Neural cell (in vitro differentiated cells): ENCODE data around the gene ELN. TPM values are rescaled to one million over a fixed set of nuclear protein-coding genes. Genes with fewer than 3 reads are reported as not detected.

Experiments
- H2AFZ ChIP-seq: fragments of 200-600, 300-800 bp; sonication (generic), shearing (Covaris generic); 2 replicates; pipeline ENCODE4 v1.6.0; 2014; ENCODE audit warnings: low read depth, mild to moderate bottlenecking, antibody characterized with exemption, low read length, moderate library complexity
- H3F3A ChIP-seq: fragments of 200-600 bp; shearing (Covaris generic); 2 replicates; pipeline ENCODE4 v1.6.1; 2016; ENCODE audit warnings: mild to moderate bottlenecking, moderate library complexity, mixed read lengths, antibody characterized with exemption, low read length; ENCODE audit not compliant: insufficient read depth, poor library complexity, severe bottlenecking
- H3K27ac ChIP-seq: fragments of 200-600, 300-800 bp; sonication (generic), shearing (Covaris generic); 2 replicates; pipeline ENCODE4 v1.5.1; 2014; ENCODE audit warnings: mild to moderate bottlenecking, low read length, moderate library complexity
- H3K27me3 ChIP-seq: fragments of 300-800, 200-600 bp; sonication (generic), shearing (Covaris generic); 2 replicates; pipeline ENCODE4 v1.6.0; 2014; ENCODE audit warnings: mild to moderate bottlenecking, low read depth, low read length, moderate library complexity; ENCODE audit not compliant: insufficient read depth
- H3K36me3 ChIP-seq: fragments of 300-800, 200-600 bp; sonication (generic), shearing (Covaris generic); 2 replicates; pipeline ENCODE4 v1.5.1; 2014; ENCODE audit warnings: mild to moderate bottlenecking, antibody characterized with exemption, low read length, moderate library complexity; ENCODE audit not compliant: insufficient read depth
- H3K4me2 ChIP-seq: fragments of 300-800, 200-600 bp; sonication (generic), shearing (Covaris generic); 2 replicates; pipeline ENCODE4 v1.6.0; 2014; ENCODE audit warnings: mild to moderate bottlenecking, low read length
- H3K4me3 ChIP-seq: fragments of 300-800, 200-600 bp; sonication (generic), shearing (Covaris generic); 2 replicates; pipeline ENCODE4 v1.5.1; 2014; ENCODE audit warnings: mild to moderate bottlenecking, low read length, moderate library complexity
- H3K79me2 ChIP-seq: fragments of 200-600 bp; shearing (Covaris generic); replicated peaks from 2 replicates; pipeline ENCODE4 v1.6.0; 2014; ENCODE audit warnings: mild to moderate bottlenecking, low read length, moderate library complexity; ENCODE audit not compliant: insufficient read depth
- H3K9ac ChIP-seq: fragments of 300-800, 200-600 bp; sonication (generic), shearing (Covaris generic); 2 replicates; pipeline ENCODE4 v1.6.1; 2016; ENCODE audit warnings: mild to moderate bottlenecking, low read length, mixed read lengths
- H3K9me2 ChIP-seq: fragments of 200-600 bp; shearing (Covaris generic); 2 replicates; pipeline ENCODE4 v1.6.1; 2016; ENCODE audit warnings: mild to moderate bottlenecking, low read length, mixed read lengths; ENCODE audit not compliant: insufficient read depth
- H3K9me3 ChIP-seq: fragments of 200-600, 300-800 bp; sonication (generic), shearing (Covaris generic); 2 replicates; pipeline ENCODE4 v1.6.1; 2016; ENCODE audit warnings: mild to moderate bottlenecking, mixed run types, low read length, moderate library complexity, mixed read lengths
- H4K20me1 ChIP-seq: fragments of 200-600 bp; shearing (Covaris generic); 2 replicates; pipeline ENCODE4 v1.6.1; 2016; ENCODE audit warnings: mild to moderate bottlenecking, mixed run types; ENCODE audit not compliant: insufficient read depth
- CTCF ChIP-seq: fragments of 450-650 bp; IDR thresholded peaks from 2 replicates; pipeline ENCODE4 v1.5.1; 2014; ENCODE audit warnings: antibody characterized with exemption, mild to moderate bottlenecking, moderate library complexity; ENCODE audit not compliant: poor library complexity, severe bottlenecking
- EP300 ChIP-seq: fragments of 450-650 bp; conservative IDR thresholded peaks from 2 replicates; pipeline ENCODE4 v1.6.1; 2014; ENCODE audit warnings: antibody characterized with exemption, mild to moderate bottlenecking, moderate library complexity; ENCODE audit not compliant: poor library complexity, severe bottlenecking
- EZH2 ChIP-seq: fragments of 200-600, 300-800 bp; shearing (Covaris generic), sonication (generic); IDR thresholded peaks from 2 replicates; pipeline ENCODE4 v1.6.1; 2014; ENCODE audit warnings: antibody characterized with exemption, low read length, borderline replicate concordance, mild to moderate bottlenecking; ENCODE audit not compliant: insufficient read depth, poor library complexity, severe bottlenecking
- MXI1 ChIP-seq: fragments of 450-650 bp; conservative IDR thresholded peaks from 2 replicates; pipeline ENCODE4 v1.6.1; 2014; ENCODE audit warnings: antibody characterized with exemption, mild to moderate bottlenecking; ENCODE audit not compliant: poor library complexity, severe bottlenecking
- POLR2AphosphoS5 ChIP-seq: IDR thresholded peaks from 2 replicates; pipeline ENCODE4 v1.6.1; 2012
- RAD21 ChIP-seq: fragments of 450-650 bp; conservative IDR thresholded peaks from 2 replicates; pipeline ENCODE4 v1.6.1; 2014; ENCODE audit warnings: antibody characterized with exemption, mild to moderate bottlenecking, moderate library complexity
- REST ChIP-seq: IDR thresholded peaks from 2 replicates; pipeline ENCODE4 v1.6.1; 2012; ENCODE audit warnings: borderline replicate concordance
- SMC3 ChIP-seq: fragments of 450-650 bp; conservative IDR thresholded peaks from 2 replicates; pipeline ENCODE4 v1.6.1; 2014; ENCODE audit warnings: antibody characterized with exemption, mild to moderate bottlenecking, moderate library complexity; ENCODE audit not compliant: poor library complexity
- TAF1 ChIP-seq: IDR thresholded peaks from 2 replicates; pipeline ENCODE4 v1.6.1; 2012; ENCODE audit warnings: low read depth
- polyA plus RNA-seq: library from polyadenylated mRNA; depleted of rRNA; stranded (reverse); fragments of >200 nt; gene quantifications from 2 replicates; pipeline ENCODE4 v1.2.3, GENCODE V29; 2014

ELN gene
- polyA plus RNA-seq, 1 donor from 2014 or later = not detected

GRCh38 chr7:74093671-74094223, 65.8 kb downstream of the ELN start:
- Histone ChIP-seq H2AFZ (no peak overlapping the region), H3K4me2 (no peak overlapping the region), H3K9me2 (no peaks in the 10 kb centered on the region), H3K9me3 (no peaks in the 10 kb centered on the region), H3K4me3 (no peak overlapping the region), H3K36me3 (no peaks in the 10 kb centered on the region), H3K79me2 (no peaks in the 10 kb centered on the region), H3K9ac (no peak overlapping the region), H3K27ac (no peak overlapping the region), H3F3A (no peaks in the 10 kb centered on the region), H3K27me3 (no peaks in the 10 kb centered on the region), H4K20me1 (no peaks in the 10 kb centered on the region)
- TF ChIP-seq MXI1 = no peak
- TF ChIP-seq EP300 = no peak
- no peak for TF ChIP-seq RAD21
- no peak for TF ChIP-seq REST
- no peak for TF ChIP-seq POLR2AphosphoS5
- no peak for TF ChIP-seq EZH2
- no peak for TF ChIP-seq CTCF
- no peak for TF ChIP-seq SMC3
- TF ChIP-seq TAF1 = no peak

GRCh38 chr7:74094224-74095101, 66.5 kb downstream of the ELN start:
- no peak overlapping the region for H3K27ac ChIP-seq
- H3F3A ChIP-seq = no peaks in the 10 kb centered on the region
- H3K79me2 ChIP-seq = no peaks in the 10 kb centered on the region
- H3K36me3 ChIP-seq = no peaks in the 10 kb centered on the region
- no peak overlapping the region for H3K4me2 ChIP-seq
- H4K20me1 ChIP-seq = no peaks in the 10 kb centered on the region
- H2AFZ ChIP-seq = no peak overlapping the region
- no peaks in the 10 kb centered on the region for H3K27me3 ChIP-seq
- H3K9ac ChIP-seq = peak overlapping the region; percentile 48
- H3K9me2 ChIP-seq = no peaks in the 10 kb centered on the region
- TF ChIP-seq EP300 (no peak), POLR2AphosphoS5 (no peak), RAD21 (no peak), MXI1 (no peak), TAF1 (no peak), SMC3 (no peak), CTCF (no peak)
- H3K4me3 ChIP-seq = peak overlapping the region; percentile 48
- no peaks in the 10 kb centered on the region for H3K9me3 ChIP-seq
